ENCODE results near the gene SEC62.
A peak's percentile ranks its signal among the peaks of the same experiment; 100 is the strongest.

Gene SEC62

GRCh38 chr3:169966428-169966950, at the start of gene SEC62:
SEC62 (plus strand) TSS chr3:169966807; CDS start chr3:169966823, 16 bp downstream.
- Histone ChIP-seq H3K4me1 (ENCODE audit: control insufficient read depth, insufficient read depth, low read length) (peaks cover 4% of the 10 kb centered on the region), H3K4me3 (ENCODE audit: low read depth, low read length) (peak within 1 kb of the TSS; percentile 95), H3K36me3 (ENCODE audit: control insufficient read depth, insufficient read depth, low read length) (no peaks in the 10 kb centered on the region), H3K9me3 (ENCODE audit: control insufficient read depth, insufficient read depth, low read length) (no peaks in the 10 kb centered on the region), H3K9ac (ENCODE audit: low read depth, low read length) (peak within 1 kb of the TSS; percentile 84), H3K27me3 (ENCODE audit: control insufficient read depth, insufficient read depth, low read length) (no peaks in the 10 kb centered on the region)

GRCh38 chr3:169923189-169923588, 43.4 kb upstream of the SEC62 start:
- no peak overlapping the region for H3K4me3 ChIP-seq (ENCODE audit: low read depth, low read length)
- no peak overlapping the region for H3K9ac ChIP-seq (ENCODE audit: low read depth, low read length)
- no peaks in the 10 kb centered on the region for H3K4me1 ChIP-seq (ENCODE audit: control insufficient read depth, insufficient read depth, low read length)
- no peaks in the 10 kb centered on the region for H3K9me3 ChIP-seq (ENCODE audit: control insufficient read depth, insufficient read depth, low read length)
- no peaks in the 10 kb centered on the region for H3K36me3 ChIP-seq (ENCODE audit: control insufficient read depth, insufficient read depth, low read length)
- no peaks in the 10 kb centered on the region for H3K27me3 ChIP-seq (ENCODE audit: control insufficient read depth, insufficient read depth, low read length)

- H3K4me3 ChIP-seq (ENCODE audit: low read depth, low read length), result no peak overlapping the region
- no peaks in the 10 kb centered on the region for H3K4me1 ChIP-seq (ENCODE audit: control insufficient read depth, insufficient read depth, low read length)
Observed at GRCh38 chr3:169923831-169924230, 42.8 kb upstream of the SEC62 start.

GRCh38 chr3:169929830-169930519, 36.6 kb upstream of the SEC62 start:
- no peak overlapping the region for H3K9ac ChIP-seq (ENCODE audit: low read depth, low read length)
- H3K4me3 ChIP-seq (ENCODE audit: low read depth, low read length), result no peak overlapping the region
- H3K27me3 ChIP-seq (ENCODE audit: control insufficient read depth, insufficient read depth, low read length), result no peaks in the 10 kb centered on the region
- no peaks in the 10 kb centered on the region for H3K4me1 ChIP-seq (ENCODE audit: control insufficient read depth, insufficient read depth, low read length)
- H3K36me3 ChIP-seq (ENCODE audit: control insufficient read depth, insufficient read depth, low read length), result no peaks in the 10 kb centered on the region
- H3K9me3 ChIP-seq (ENCODE audit: control insufficient read depth, insufficient read depth, low read length), result no peaks in the 10 kb centered on the region

More at GRCh38 chr3:169923831-169924230, 42.8 kb upstream of the SEC62 start:
- H3K9me3 ChIP-seq (ENCODE audit: control insufficient read depth, insufficient read depth, low read length), result no peaks in the 10 kb centered on the region
- H3K9ac ChIP-seq (ENCODE audit: low read depth, low read length), result no peak overlapping the region
- H3K27me3 ChIP-seq (ENCODE audit: control insufficient read depth, insufficient read depth, low read length), result no peaks in the 10 kb centered on the region
- no peaks in the 10 kb centered on the region for H3K36me3 ChIP-seq (ENCODE audit: control insufficient read depth, insufficient read depth, low read length)

GRCh38 chr3:169930843-169931242, 35.8 kb upstream of the SEC62 start:
- Histone ChIP-seq H3K9me3 (ENCODE audit: control insufficient read depth, insufficient read depth, low read length) (no peaks in the 10 kb centered on the region), H3K9ac (ENCODE audit: low read depth, low read length) (no peak overlapping the region), H3K27me3 (ENCODE audit: control insufficient read depth, insufficient read depth, low read length) (no peaks in the 10 kb centered on the region), H3K4me1 (ENCODE audit: control insufficient read depth, insufficient read depth, low read length) (no peaks in the 10 kb centered on the region), H3K4me3 (ENCODE audit: low read depth, low read length) (no peak overlapping the region), H3K36me3 (ENCODE audit: control insufficient read depth, insufficient read depth, low read length) (no peaks in the 10 kb centered on the region)

- Histone ChIP-seq H3K27me3 (ENCODE audit: control insufficient read depth, insufficient read depth, low read length) (no peaks in the 10 kb centered on the region), H3K9me3 (ENCODE audit: control insufficient read depth, insufficient read depth, low read length) (no peaks in the 10 kb centered on the region), H3K9ac (ENCODE audit: low read depth, low read length) (no peak overlapping the region), H3K36me3 (ENCODE audit: control insufficient read depth, insufficient read depth, low read length) (no peaks in the 10 kb centered on the region), H3K4me1 (ENCODE audit: control insufficient read depth, insufficient read depth, low read length) (no peaks in the 10 kb centered on the region), H3K4me3 (ENCODE audit: low read depth, low read length) (no peak overlapping the region)
Observed at GRCh38 chr3:169931747-169932520, 34.7 kb upstream of the SEC62 start.

- Histone ChIP-seq H3K9ac (ENCODE audit: low read depth, low read length) (no peak overlapping the region), H3K4me1 (ENCODE audit: control insufficient read depth, insufficient read depth, low read length) (no peaks in the 10 kb centered on the region), H3K4me3 (ENCODE audit: low read depth, low read length) (no peak overlapping the region)
Observed at GRCh38 chr3:169939320-169939719, 27.3 kb upstream of the SEC62 start.

GRCh38 chr3:169939751-169940150, 26.9 kb upstream of the SEC62 start:
- Histone ChIP-seq H3K27me3 (ENCODE audit: control insufficient read depth, insufficient read depth, low read length) (no peaks in the 10 kb centered on the region), H3K9me3 (ENCODE audit: control insufficient read depth, insufficient read depth, low read length) (no peaks in the 10 kb centered on the region), H3K4me1 (ENCODE audit: control insufficient read depth, insufficient read depth, low read length) (no peaks in the 10 kb centered on the region), H3K4me3 (ENCODE audit: low read depth, low read length) (no peak overlapping the region), H3K36me3 (ENCODE audit: control insufficient read depth, insufficient read depth, low read length) (no peaks in the 10 kb centered on the region), H3K9ac (ENCODE audit: low read depth, low read length) (no peak overlapping the region)

More at GRCh38 chr3:169939320-169939719, 27.3 kb upstream of the SEC62 start:
- no peaks in the 10 kb centered on the region for H3K9me3 ChIP-seq (ENCODE audit: control insufficient read depth, insufficient read depth, low read length)
- H3K36me3 ChIP-seq (ENCODE audit: control insufficient read depth, insufficient read depth, low read length), result no peaks in the 10 kb centered on the region
- H3K27me3 ChIP-seq (ENCODE audit: control insufficient read depth, insufficient read depth, low read length), result no peaks in the 10 kb centered on the region

GRCh38 chr3:169940470-169941181, 26.0 kb upstream of the SEC62 start:
- Histone ChIP-seq H3K9ac (ENCODE audit: low read depth, low read length) (no peak overlapping the region), H3K27me3 (ENCODE audit: control insufficient read depth, insufficient read depth, low read length) (no peaks in the 10 kb centered on the region), H3K4me3 (ENCODE audit: low read depth, low read length) (no peak overlapping the region), H3K9me3 (ENCODE audit: control insufficient read depth, insufficient read depth, low read length) (no peaks in the 10 kb centered on the region), H3K36me3 (ENCODE audit: control insufficient read depth, insufficient read depth, low read length) (no peaks in the 10 kb centered on the region), H3K4me1 (ENCODE audit: control insufficient read depth, insufficient read depth, low read length) (no peaks in the 10 kb centered on the region)

GRCh38 chr3:169945313-169945712, 21.3 kb upstream of the SEC62 start:
- H3K36me3 ChIP-seq (ENCODE audit: control insufficient read depth, insufficient read depth, low read length), result no peaks in the 10 kb centered on the region
- H3K9me3 ChIP-seq (ENCODE audit: control insufficient read depth, insufficient read depth, low read length), result no peaks in the 10 kb centered on the region
- H3K4me3 ChIP-seq (ENCODE audit: low read depth, low read length), result no peak overlapping the region
- no peak overlapping the region for H3K9ac ChIP-seq (ENCODE audit: low read depth, low read length)
- no peaks in the 10 kb centered on the region for H3K4me1 ChIP-seq (ENCODE audit: control insufficient read depth, insufficient read depth, low read length)
- H3K27me3 ChIP-seq (ENCODE audit: control insufficient read depth, insufficient read depth, low read length), result no peaks in the 10 kb centered on the region

- Histone ChIP-seq H3K4me3 (ENCODE audit: low read depth, low read length) (no peak overlapping the region), H3K4me1 (ENCODE audit: control insufficient read depth, insufficient read depth, low read length) (no peaks in the 10 kb centered on the region), H3K27me3 (ENCODE audit: control insufficient read depth, insufficient read depth, low read length) (no peaks in the 10 kb centered on the region), H3K9me3 (ENCODE audit: control insufficient read depth, insufficient read depth, low read length) (no peaks in the 10 kb centered on the region), H3K9ac (ENCODE audit: low read depth, low read length) (no peak overlapping the region), H3K36me3 (ENCODE audit: control insufficient read depth, insufficient read depth, low read length) (no peaks in the 10 kb centered on the region)
Observed at GRCh38 chr3:169946336-169946735, 20.3 kb upstream of the SEC62 start.

Data from iPS-15b (cell line).